Liver (tissue), 9 donors: ENCODE measurements around the gene RNF222. TPM values are rescaled to one million over a fixed set of nuclear protein-coding genes. Genes with fewer than 3 reads are reported as not detected.

Experiments
- DNase-seq: peaks from one replicate; pipeline ENCODE4 v3.0.0-alpha.2; 2017; ENCODE audit warnings: low spot score
- H3K27ac ChIP-seq, 2 donors: one replicate each; pipeline ENCODE4 v1.7.0; 2013; ENCODE audit warnings: inconsistent platforms in 2 of 2, low read length in 2 of 2, control low read depth in 1 of 2, low read depth in 1 of 2, mild to moderate bottlenecking in 1 of 2
- H3K27me3 ChIP-seq, 4 donors: one replicate each; pipeline versions ENCODE4 v1.6.1 to v1.7.0; 2013; ENCODE audit warnings: low read length in 3 of 4, inconsistent platforms in 1 of 4, mild to moderate bottlenecking in 1 of 4, moderate library complexity in 1 of 4; ENCODE audit not compliant: control insufficient read depth in 4 of 4, insufficient read depth in 4 of 4
- H3K36me3 ChIP-seq, 4 donors: one replicate each; pipeline versions ENCODE4 v1.6.1 to v1.7.0; 2013; ENCODE audit warnings: low read length in 3 of 4, mild to moderate bottlenecking in 3 of 4, low read depth in 1 of 4, moderate library complexity in 1 of 4; ENCODE audit not compliant: control insufficient read depth in 4 of 4, insufficient read depth in 3 of 4
- H3K4me1 ChIP-seq, 4 donors: one replicate each; pipeline versions ENCODE4 v1.6.1 to v1.7.0; 2013; ENCODE audit warnings: low read length in 3 of 4, mild to moderate bottlenecking in 3 of 4, moderate library complexity in 1 of 4; ENCODE audit not compliant: control insufficient read depth in 4 of 4, insufficient read depth in 4 of 4
- H3K4me3 ChIP-seq, 3 donors: one replicate each; pipeline versions ENCODE4 v1.6.1 to v1.7.0; 2013; ENCODE audit warnings: low read length in 3 of 3, control low read depth in 1 of 3, low read depth in 1 of 3, mild to moderate bottlenecking in 1 of 3
- H3K9ac ChIP-seq, 2 donors: one replicate each; pipeline ENCODE4 v1.7.0; 2013; ENCODE audit warnings: low read length in 2 of 2, mild to moderate bottlenecking in 2 of 2, moderate library complexity in 2 of 2, control low read depth in 1 of 2, low read depth in 1 of 2
- H3K9me3 ChIP-seq, 4 donors: one replicate each; pipeline versions ENCODE4 v1.6.1 to v1.7.0; 2013; ENCODE audit warnings: low read length in 3 of 4; ENCODE audit not compliant: control insufficient read depth in 4 of 4
- ATF3 ChIP-seq: IDR thresholded peaks from 2 replicates; pipeline ENCODE4 v1.6.1; 2016; ENCODE audit warnings: antibody characterized with exemption
- CTCF ChIP-seq: fragments of 150-350 bp; IDR thresholded peaks from 2 replicates; pipeline ENCODE4 v1.5.1; 2017; ENCODE audit warnings: improper control_type of control experiment, low read depth, low read length; ENCODE audit not compliant: missing input control
- FOXA2 ChIP-seq: IDR thresholded peaks from 2 replicates; pipeline ENCODE4 v1.6.1; 2016; ENCODE audit warnings: antibody characterized with exemption
- GABPA ChIP-seq, 2 donors: IDR thresholded peaks in 1 of 2; conservative IDR thresholded peaks in 1 of 2; 2 replicates each; pipeline ENCODE4 v1.6.1; 2016; ENCODE audit warnings: antibody characterized with exemption in 2 of 2, mild to moderate bottlenecking in 1 of 2, moderate library complexity in 1 of 2
- HNF4A ChIP-seq, 2 donors: conservative IDR thresholded peaks; 2 replicates each; pipeline ENCODE4 v1.6.1; 2016; ENCODE audit warnings: antibody characterized with exemption in 2 of 2, mild to moderate bottlenecking in 2 of 2
- HNF4G ChIP-seq: IDR thresholded peaks from 2 replicates; pipeline ENCODE4 v1.6.1; 2016; ENCODE audit warnings: antibody characterized with exemption
- JUND ChIP-seq, 2 donors: IDR thresholded peaks; 2 replicates each; pipeline ENCODE4 v1.6.1; 2016; ENCODE audit warnings: antibody characterized with exemption in 2 of 2
- MAX ChIP-seq: IDR thresholded peaks from 2 replicates; pipeline ENCODE4 v1.6.1; 2016; ENCODE audit warnings: antibody characterized with exemption
- REST ChIP-seq: IDR thresholded peaks from 2 replicates; pipeline ENCODE4 v1.6.1; 2016; ENCODE audit warnings: antibody characterized with exemption, mild to moderate bottlenecking
- TAF1 ChIP-seq: conservative IDR thresholded peaks from 2 replicates; pipeline ENCODE4 v1.6.1; 2016; ENCODE audit warnings: antibody characterized with exemption, mild to moderate bottlenecking
- YY1 ChIP-seq: IDR thresholded peaks from 2 replicates; pipeline ENCODE4 v1.6.1; 2016; ENCODE audit warnings: antibody characterized with exemption, mild to moderate bottlenecking
- WGBS: extraction: QIAGEN DNeasy Blood & Tissue Kit; methylation state at CpG from one replicate; pipeline ENCODE4 v1.1.7; 2013; 5-methylcytosine and 5-hydroxymethylcytosine counted together
- polyA plus RNA-seq, 2 donors: library from polyadenylated mRNA; stranded (reverse) in 1 of 2; unstranded in 1 of 2; fragments of 200-250 nt in 1 of 2; fragments of >200 nt in 1 of 2; fragmentation: Nextera tagmentation in 1 of 2; extraction: Ambion mirVana in 1 of 2; gene quantifications; one replicate each; pipeline versions ENCODE4 v1.2.1 to v1.2.3, GENCODE V29; 2013 to 2015
- total RNA-seq, 2 donors: library from RNA; depleted of rRNA; stranded (reverse); fragments of >200 nt; gene quantifications; one replicate each; pipeline ENCODE4 v1.2.3, GENCODE V29; 2014
- donor health status: healthy.
- donor health status: healthy.
- donor health status: healthy.
- donor health status: healthy.
- donor health status: healthy.

The RNF222 gene
- total and polyA plus RNA-seq, 4 donors = not detected

- 79% methylated on average over 5 of the region's 5 CpGs for WGBS
- TF ChIP-seq MAX (no peak), JUND (IDR thresholded peaks at IDR 0.05) (no peak), CTCF (no peak), TAF1 (no peak), REST (no peak)
- Histone ChIP-seq H3K36me3 (no peaks in the 10 kb centered on the region), H3K4me3 (no peak overlapping the region), H3K27me3 (no peaks in the 10 kb centered on the region), H3K27ac (no peak overlapping the region), H3K9ac (no peak overlapping the region), H3K9me3 (no peaks in the 10 kb centered on the region), H3K4me1 (peaks cover 0 to 9% (median 8%) of the 10 kb centered on the region in 4 donors)
- no peak for DNase-seq
Observed at GRCh38 chr17:8412089-8412488, 14.5 kb upstream of the RNF222 start.

- H3K9me3 ChIP-seq = no peaks in the 10 kb centered on the region
- H3K27me3 ChIP-seq = no peaks in the 10 kb centered on the region
- peaks cover 0 to 9% (median 8%) of the 10 kb centered on the region in 4 donors for H3K4me1 ChIP-seq
- TF ChIP-seq REST = no peak
- TF ChIP-seq HNF4G = no peak
- TF ChIP-seq GABPA (IDR thresholded peaks at IDR 0.05 in 1 of 2, conservative IDR thresholded peaks at IDR 0.05 in 1 of 2) = no peak
- TF ChIP-seq ATF3 = no peak
- no peak for TF ChIP-seq YY1
- no peak for TF ChIP-seq FOXA2
- no peak for TF ChIP-seq CTCF
- no peak for TF ChIP-seq HNF4A (conservative IDR thresholded peaks at IDR 0.05)
- WGBS = 92% methylated on average over 1 of the region's 1 CpG
- DNase-seq = no peak
- H3K36me3 ChIP-seq = no peaks in the 10 kb centered on the region
- no peak overlapping the region for H3K4me3 ChIP-seq
- no peak overlapping the region for H3K9ac ChIP-seq
- H3K27ac ChIP-seq = no peak overlapping the region
Observed at GRCh38 chr17:8410883-8411238, 13.2 kb upstream of the RNF222 start.
